NCI-H1417 treated with DMSO at 0.1 percent for 48 hours (cell line): ENCODE data around the gene SNRK.
"Not testable (repeated sequence)": the region's sequence is repeated elsewhere in the genome, so short reads cannot be mapped to it uniquely, and the experiment has no call there.

Source experiments
- DNase-seq: peaks from one replicate; lab custom pipeline; 2025; lab: John Stamatoyannopoulos, UW

SNRK gene

GRCh38 chr3:43346978-43347749 is 60.8 kb downstream of the SNRK start:
- no peak for DNase-seq

GRCh38 chr3:43347774-43348173 is 61.4 kb downstream of the SNRK start:
- no peak for DNase-seq

- no peak for DNase-seq
These were observed 62.0 kb downstream of the SNRK start for GRCh38 chr3:43348350-43348749.

- no peak for DNase-seq
These were observed 62.7 kb downstream of the SNRK start for GRCh38 chr3:43348852-43349574.

GRCh38 chr3:43349716-43350115 is 63.4 kb downstream of the SNRK start:
- DNase-seq: no peak

GRCh38 chr3:43353393-43353792 is 67.1 kb downstream of the SNRK start:
- no peak for DNase-seq

- no peak for DNase-seq
These were observed 67.8 kb downstream of the SNRK start for GRCh38 chr3:43353923-43354670.

- DNase-seq: not testable (repeated sequence)
These were observed 69.7 kb downstream of the SNRK start for GRCh38 chr3:43356033-43356432.

GRCh38 chr3:43361077-43361476 is 74.7 kb downstream of the SNRK start:
- no peak for DNase-seq

- DNase-seq: no peak
These were observed 75.8 kb downstream of the SNRK start for GRCh38 chr3:43362183-43362582.

GRCh38 chr3:43362961-43363360 is 76.6 kb downstream of the SNRK start:
- DNase-seq: no peak

- no peak for DNase-seq
These were observed 77.4 kb downstream of the SNRK start for GRCh38 chr3:43363621-43364266.

- DNase-seq: no peak
These were observed 78.2 kb downstream of the SNRK start for GRCh38 chr3:43364494-43364893.

GRCh38 chr3:43364926-43365325 is 78.6 kb downstream of the SNRK start:
- DNase-seq: no peak

GRCh38 chr3:43365601-43366305 is 79.4 kb downstream of the SNRK start:
- no peak for DNase-seq

GRCh38 chr3:43366481-43366880 is 80.1 kb downstream of the SNRK start:
- DNase-seq: no peak

GRCh38 chr3:43366885-43367284 is 80.5 kb downstream of the SNRK start:
- DNase-seq: no peak

GRCh38 chr3:43369404-43370292 is 83.3 kb downstream of the SNRK start:
- no peak for DNase-seq

- no peak for DNase-seq
These were observed 84.1 kb downstream of the SNRK start for GRCh38 chr3:43370293-43370980.

GRCh38 chr3:43371494-43371893 is 85.2 kb downstream of the SNRK start:
- no peak for DNase-seq
